Memory B cell (primary cell): ENCODE results near the gene EEF2K.

Experiments
- ATAC-seq: fragments of 150-1000 bp; cut with Tn5 transposase; 2 replicates; pipeline ENCODE4 v1.10.0; 2021; ENCODE audit warnings: low read depth, mild to moderate bottlenecking, moderate library complexity
- DNase-seq, 2 donors: peaks; one replicate each; pipeline ENCODE4 v3.0.0; 2022; ENCODE audit warnings: low spot score in 2 of 2
- H3K27ac Mint-ChIP-seq: one replicate; pipeline ENCODE4 v1.8.0; 2022; ENCODE audit warnings: mild to moderate bottlenecking, moderate library complexity, mixed read lengths
- H3K27me3 Mint-ChIP-seq: one replicate; pipeline ENCODE4 v1.8.0; 2022; ENCODE audit warnings: mixed read lengths
- H3K36me3 Mint-ChIP-seq: one replicate; pipeline ENCODE4 v1.8.0; 2022; ENCODE audit warnings: mild to moderate bottlenecking, mixed read lengths
- H3K4me1 Mint-ChIP-seq: one replicate; pipeline ENCODE4 v1.8.0; 2022; ENCODE audit warnings: mixed read lengths
- H3K4me3 Mint-ChIP-seq: one replicate; pipeline ENCODE4 v1.8.0; 2022; ENCODE audit warnings: mild to moderate bottlenecking, moderate library complexity, mixed read lengths
- H3K9me3 Mint-ChIP-seq: one replicate; pipeline ENCODE4 v1.8.0; 2022; ENCODE audit warnings: mixed read lengths

The EEF2K gene

DNA sequence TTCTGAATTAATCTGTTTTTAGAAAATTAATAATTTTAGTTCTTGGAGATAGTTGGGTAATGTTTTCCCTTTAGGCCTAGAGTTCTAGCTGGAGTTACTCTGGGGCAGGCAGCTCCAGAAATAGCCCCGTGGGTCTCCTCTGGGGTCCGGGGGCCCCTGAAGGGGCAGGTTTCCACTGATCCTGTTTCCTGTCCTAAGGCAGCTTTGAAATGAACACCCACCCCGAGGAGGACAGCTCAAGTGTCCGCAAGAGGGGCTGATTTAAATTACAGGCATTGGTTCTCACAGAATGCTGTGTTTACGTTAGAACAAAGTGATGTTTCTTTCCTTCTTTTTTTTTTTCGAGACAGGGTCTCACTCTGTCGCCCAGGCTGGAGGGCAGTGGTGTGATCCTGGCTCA is 23.8 kb downstream of the EEF2K start:
- H3K36me3 Mint-ChIP-seq: peaks cover 11% of the 10 kb centered on the region
- H3K4me3 Mint-ChIP-seq: no peak overlapping the region
- H3K9me3 Mint-ChIP-seq: no peaks in the 10 kb centered on the region
- ATAC-seq: no peak
- peak overlapping the region; percentile 58 for H3K27ac Mint-ChIP-seq
- H3K27me3 Mint-ChIP-seq: no peaks in the 10 kb centered on the region
- no peaks in the 10 kb centered on the region for H3K4me1 Mint-ChIP-seq
- no peak for DNase-seq

DNA sequence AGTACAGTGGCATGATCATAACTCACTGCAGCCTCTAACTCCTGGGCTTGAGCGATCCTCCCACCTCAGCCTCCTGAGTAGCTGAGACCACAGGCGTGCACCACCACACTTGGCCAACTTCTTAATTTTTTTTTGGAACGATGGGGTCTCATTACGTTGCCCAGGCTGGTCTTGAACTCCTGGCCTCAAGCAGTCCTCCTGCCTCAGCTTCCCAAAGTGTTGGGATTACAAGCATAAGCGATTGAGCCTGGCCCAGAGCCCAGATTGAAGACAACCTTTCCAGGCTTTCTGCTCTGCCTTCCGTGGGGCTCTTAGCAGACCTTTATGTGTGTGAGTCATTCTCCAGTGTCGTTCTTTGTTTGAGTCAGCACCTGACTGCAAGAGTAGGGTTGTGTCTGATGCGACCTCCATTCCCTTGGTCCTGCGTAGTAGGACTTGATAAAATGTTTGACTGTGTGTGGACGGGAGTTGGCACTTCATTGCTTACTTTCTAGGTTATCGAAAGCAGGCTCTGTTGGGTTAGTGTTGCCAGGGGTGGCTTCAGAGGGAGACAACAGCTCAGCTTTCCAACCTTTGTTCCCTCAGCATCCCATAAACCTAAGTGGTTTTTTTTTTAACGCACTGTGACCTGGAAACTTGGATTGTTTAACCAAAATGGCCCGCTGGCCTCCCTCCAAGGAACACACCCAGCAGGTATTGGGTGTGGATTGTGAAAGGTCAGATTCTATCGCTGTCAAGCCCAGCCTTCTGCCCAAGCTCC is 26.4 kb downstream of the EEF2K start:
- DNase-seq: no peak
- Mint-ChIP-seq H3K4me1 (no peaks in the 10 kb centered on the region), H3K9me3 (no peaks in the 10 kb centered on the region), H3K27ac (no peak overlapping the region), H3K27me3 (no peaks in the 10 kb centered on the region), H3K4me3 (no peak overlapping the region), H3K36me3 (peaks cover 10% of the 10 kb centered on the region)
- no peak for ATAC-seq

DNA sequence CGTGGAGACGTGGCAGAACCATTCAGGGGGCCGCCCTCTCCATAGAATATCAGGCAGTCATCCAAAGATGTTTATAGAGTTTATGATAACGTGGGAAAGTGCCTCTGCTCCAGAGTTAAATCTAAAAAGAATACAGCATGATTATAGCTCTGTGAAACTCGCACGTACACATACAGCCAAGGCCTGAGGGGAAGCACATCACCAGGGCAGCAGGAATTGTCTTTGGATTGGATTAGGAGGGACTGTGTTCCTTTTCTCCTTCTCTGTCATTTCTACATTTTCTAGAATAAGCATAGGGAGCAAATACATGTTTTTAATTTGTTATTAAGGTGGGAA is 26.9 kb downstream of the EEF2K start:
- Mint-ChIP-seq H3K36me3 (peaks cover 10% of the 10 kb centered on the region), H3K4me3 (no peak overlapping the region), H3K27ac (no peak overlapping the region), H3K27me3 (no peaks in the 10 kb centered on the region), H3K4me1 (no peaks in the 10 kb centered on the region), H3K9me3 (no peaks in the 10 kb centered on the region)
- no peak for DNase-seq
- no peak for ATAC-seq

DNA sequence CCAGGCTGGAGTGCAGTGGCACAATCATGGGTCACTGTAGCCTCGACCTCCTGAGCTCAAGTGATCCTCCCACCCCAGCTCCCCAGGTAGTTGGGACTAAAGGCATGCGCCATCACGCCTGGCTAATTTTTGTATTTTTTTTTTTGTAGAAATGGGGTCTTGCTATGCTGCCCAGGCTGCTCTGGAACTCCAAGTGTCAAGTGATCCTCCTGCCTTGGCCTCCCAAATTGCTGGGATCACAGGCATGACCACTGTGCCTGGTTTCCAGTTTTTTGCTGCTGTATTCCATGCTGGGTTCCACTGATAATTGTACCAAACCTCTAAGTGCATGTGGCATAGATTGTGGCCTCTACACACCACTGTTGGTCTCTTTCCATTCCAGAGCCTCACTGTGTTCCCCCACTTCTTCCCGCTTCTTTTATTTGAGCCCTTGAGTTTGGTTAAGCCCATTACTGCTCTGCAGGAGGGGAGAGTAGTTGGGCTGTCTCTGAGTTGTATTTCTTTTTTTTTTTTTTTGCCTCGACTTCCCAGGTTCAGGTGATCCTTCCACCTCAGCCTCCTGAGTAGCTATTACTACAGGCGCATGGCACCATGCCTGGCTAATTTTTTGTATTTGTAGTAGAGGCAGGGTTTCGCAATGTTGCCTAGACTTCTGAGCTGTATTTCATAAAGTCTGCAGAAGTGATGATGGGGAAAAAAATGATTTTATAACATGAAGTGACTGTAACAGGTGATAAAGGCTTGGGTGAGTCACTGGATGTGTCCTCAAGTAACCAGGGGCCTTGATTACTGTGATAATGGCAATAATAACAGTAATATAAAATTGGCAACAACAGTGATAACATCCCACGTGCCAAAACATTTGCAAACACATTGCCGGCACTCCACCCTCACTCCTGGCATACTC is 30.0 kb downstream of the EEF2K start:
- Mint-ChIP-seq H3K27me3 (no peaks in the 10 kb centered on the region), H3K27ac (no peak overlapping the region), H3K4me3 (no peak overlapping the region), H3K36me3 (peaks cover 3% of the 10 kb centered on the region), H3K4me1 (peaks cover 10% of the 10 kb centered on the region), H3K9me3 (no peaks in the 10 kb centered on the region)
- no peak for DNase-seq
- ATAC-seq: no peak

DNA sequence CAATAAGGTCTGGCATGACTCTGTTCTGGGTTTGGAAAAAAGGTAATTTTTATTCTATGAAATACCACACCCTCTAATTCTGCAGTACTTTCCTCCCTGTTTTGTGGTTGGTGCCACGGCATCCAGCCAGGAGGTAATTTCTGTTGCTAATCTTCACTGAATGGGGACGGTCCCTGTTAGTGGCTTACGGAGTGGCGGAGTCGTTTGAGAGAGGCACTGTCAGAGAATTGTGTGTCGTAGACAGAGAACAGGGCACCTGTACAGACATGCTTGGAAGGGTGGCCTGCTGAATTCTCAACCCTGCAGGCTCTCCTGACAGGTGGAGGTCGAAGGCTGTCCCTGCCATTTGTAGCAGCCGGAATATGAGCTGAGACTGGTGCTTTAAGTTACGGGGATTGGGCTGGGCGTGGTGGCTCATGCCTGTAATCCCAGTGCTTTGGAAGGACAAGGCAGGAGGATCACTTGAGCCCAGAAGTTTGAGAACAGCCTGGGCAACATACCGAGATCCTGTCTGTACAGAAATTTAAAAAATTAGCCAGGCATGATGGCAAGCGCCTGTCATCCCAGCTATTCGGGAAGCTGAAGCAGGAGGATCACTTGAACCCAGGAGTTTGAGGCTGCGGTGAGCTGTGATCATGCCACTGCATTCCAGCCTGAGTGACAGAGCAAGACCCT is 33.2 kb downstream of the EEF2K start:
- ATAC-seq: no peak
- H3K9me3 Mint-ChIP-seq: no peaks in the 10 kb centered on the region

DNA sequence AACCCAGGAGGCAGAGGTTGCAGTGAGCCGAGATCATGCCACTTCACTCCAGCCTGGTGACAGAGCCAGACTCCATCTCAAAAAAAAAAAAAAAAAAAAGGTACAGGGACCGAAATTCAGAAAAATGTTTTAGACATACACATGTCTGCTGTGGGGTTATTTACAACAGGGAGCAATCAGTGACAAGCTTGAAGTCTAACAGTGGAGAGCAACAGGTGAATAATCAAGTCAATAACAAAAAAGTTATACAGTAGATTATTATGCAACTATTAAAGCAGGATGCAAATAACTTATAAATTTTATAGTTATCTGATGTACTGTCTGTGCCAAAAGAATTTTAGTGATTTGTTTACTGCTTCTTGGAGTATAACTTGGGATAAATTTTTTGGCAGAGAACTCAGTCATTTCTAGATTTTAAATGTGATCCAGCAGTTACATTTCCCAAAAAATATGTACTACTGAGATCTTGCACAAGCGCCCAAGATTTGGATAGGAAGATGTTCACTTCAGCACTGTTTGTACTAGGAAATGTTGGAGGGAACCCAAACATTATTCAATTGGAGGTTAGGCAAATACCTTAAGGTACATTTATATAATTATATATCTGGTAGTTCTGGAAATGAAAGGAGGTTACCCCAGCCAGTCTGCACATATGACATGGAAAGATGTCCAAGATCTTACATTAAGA is 34.1 kb downstream of the EEF2K start:
- no peak overlapping the region for H3K27ac Mint-ChIP-seq
- peaks cover 10% of the 10 kb centered on the region for H3K4me1 Mint-ChIP-seq
- no peaks in the 10 kb centered on the region for H3K9me3 Mint-ChIP-seq
- H3K27me3 Mint-ChIP-seq: no peaks in the 10 kb centered on the region
- ATAC-seq (no peak), DNase-seq (no peak)
- no peak overlapping the region for H3K4me3 Mint-ChIP-seq
- H3K36me3 Mint-ChIP-seq: no peaks in the 10 kb centered on the region

More for the DNA sequence above, 33.2 kb downstream of the EEF2K start:
- no peaks in the 10 kb centered on the region for H3K27me3 Mint-ChIP-seq
- peaks cover 10% of the 10 kb centered on the region for H3K4me1 Mint-ChIP-seq
- H3K4me3 Mint-ChIP-seq: no peak overlapping the region
- H3K36me3 Mint-ChIP-seq: no peaks in the 10 kb centered on the region
- no peak overlapping the region for H3K27ac Mint-ChIP-seq
- no peak for DNase-seq

DNA sequence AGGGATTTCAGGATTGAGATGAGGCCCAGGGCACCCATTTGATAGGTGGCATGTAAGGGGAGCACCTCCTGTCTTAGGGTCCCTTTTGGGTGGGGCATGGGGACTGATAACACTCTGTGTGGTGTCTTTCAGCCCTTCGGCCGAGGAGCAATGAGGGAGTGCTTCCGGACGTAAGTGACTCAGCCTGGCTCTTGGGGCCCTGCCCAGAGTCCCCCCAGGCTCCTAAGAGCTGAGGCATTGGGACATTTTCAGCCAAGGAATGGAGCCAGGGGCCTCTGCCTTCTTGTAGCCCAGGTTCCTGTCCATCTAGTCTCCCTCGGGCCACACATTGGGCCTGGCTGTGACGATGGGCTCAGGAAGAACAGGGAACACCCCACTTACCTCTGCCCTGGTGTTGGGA is 44.4 kb downstream of the EEF2K start:
- Mint-ChIP-seq H3K4me3 (no peak overlapping the region), H3K36me3 (peaks cover 33% of the 10 kb centered on the region), H3K27me3 (no peaks in the 10 kb centered on the region), H3K4me1 (no peaks in the 10 kb centered on the region), H3K9me3 (peaks cover 2% of the 10 kb centered on the region), H3K27ac (no peak overlapping the region)
- DNase-seq (no peak), ATAC-seq (no peak)

DNA sequence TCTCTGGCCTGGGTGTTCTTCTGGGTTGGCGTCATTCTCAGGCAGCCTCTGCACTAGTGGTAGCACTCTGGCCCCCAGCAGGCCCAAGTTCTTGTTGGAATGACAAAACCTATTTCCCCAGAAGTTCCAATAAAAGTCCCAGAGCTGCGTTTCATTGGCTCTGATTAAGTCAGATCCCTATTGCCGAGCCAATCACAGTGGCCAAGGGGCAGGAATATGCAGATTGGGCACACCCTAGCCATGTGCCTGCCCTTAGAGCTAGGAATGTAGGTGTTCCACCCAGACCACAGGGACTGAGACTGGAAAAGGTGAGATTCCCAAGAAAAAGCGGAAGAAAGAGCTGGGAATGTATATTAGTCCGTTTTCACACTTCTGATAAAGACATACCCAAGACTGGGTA is 46.2 kb downstream of the EEF2K start:
- Mint-ChIP-seq H3K4me1 (no peaks in the 10 kb centered on the region), H3K36me3 (peaks cover 38% of the 10 kb centered on the region), H3K27ac (no peak overlapping the region), H3K4me3 (no peak overlapping the region), H3K27me3 (no peaks in the 10 kb centered on the region), H3K9me3 (peaks cover 2% of the 10 kb centered on the region)
- ATAC-seq (no peak), DNase-seq (no peak)

DNA sequence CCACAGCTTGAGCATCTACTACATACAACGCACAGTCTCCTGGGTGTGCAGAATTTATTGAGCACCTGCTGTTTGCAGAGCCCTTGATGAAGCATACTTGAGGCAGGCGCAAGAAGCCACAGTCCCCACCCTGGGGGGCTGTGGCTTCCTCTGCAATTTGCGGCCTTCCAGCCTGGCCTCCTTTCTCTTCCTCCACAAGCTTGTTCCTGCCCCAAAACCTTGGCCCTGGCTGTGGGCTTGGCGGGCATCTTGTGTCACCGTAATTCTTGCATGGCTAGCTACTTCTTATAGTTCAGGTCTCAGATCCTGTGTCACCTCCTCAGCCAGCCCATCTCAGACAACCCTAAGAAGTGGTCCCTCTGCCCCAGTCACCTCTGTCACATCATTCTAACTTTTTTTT is 47.2 kb downstream of the EEF2K start:
- Mint-ChIP-seq H3K4me1 (no peaks in the 10 kb centered on the region), H3K36me3 (peaks cover 40% of the 10 kb centered on the region), H3K9me3 (peaks cover 2% of the 10 kb centered on the region), H3K4me3 (no peak overlapping the region), H3K27ac (no peak overlapping the region), H3K27me3 (no peaks in the 10 kb centered on the region)
- no peak for ATAC-seq
- no peak for DNase-seq

DNA sequence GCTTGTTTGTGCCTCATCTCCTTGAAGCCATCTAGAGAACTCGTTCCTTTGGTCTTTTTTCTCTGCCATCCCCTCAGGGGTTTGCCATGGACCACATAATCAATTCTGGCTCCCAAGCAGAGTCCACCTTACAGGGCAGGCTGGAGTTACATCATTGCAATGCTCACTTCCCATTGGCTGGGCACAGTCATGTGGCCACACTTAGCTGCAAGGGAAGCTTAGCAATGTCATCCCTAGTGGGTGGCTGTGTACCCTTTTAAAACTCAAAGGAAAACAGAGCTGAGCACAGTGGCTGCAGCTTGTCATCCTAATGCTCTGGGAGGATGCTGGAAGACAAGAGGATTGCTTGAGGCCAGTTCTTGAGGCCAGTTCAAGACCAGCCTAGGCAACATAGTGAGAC is 49.3 kb downstream of the EEF2K start:
- Mint-ChIP-seq H3K27me3 (no peaks in the 10 kb centered on the region), H3K4me1 (no peaks in the 10 kb centered on the region), H3K27ac (no peak overlapping the region), H3K36me3 (peaks cover 50% of the 10 kb centered on the region), H3K4me3 (no peak overlapping the region), H3K9me3 (peaks cover 2% of the 10 kb centered on the region)
- ATAC-seq (no peak), DNase-seq (no peak)

DNA sequence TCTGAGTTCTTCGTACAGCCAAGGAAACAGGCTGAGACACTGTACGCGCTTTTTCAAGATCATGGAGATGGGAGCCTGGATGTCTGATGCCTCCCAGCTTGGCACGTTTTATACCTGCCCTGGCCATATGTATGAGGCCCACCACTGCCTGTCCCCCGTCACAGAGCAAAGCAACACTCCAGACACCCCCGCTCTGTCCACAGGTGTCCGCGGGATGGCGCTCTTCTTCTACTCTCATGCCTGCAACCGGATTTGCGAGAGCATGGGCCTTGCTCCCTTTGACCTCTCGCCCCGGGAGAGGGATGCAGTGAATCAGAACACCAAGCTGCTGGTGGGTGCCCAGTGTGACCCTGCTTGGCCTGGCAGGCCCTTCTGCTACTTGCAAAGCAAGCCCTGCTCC is 51.4 kb downstream of the EEF2K start:
- Mint-ChIP-seq H3K4me1 (no peaks in the 10 kb centered on the region), H3K36me3 (peaks cover 45% of the 10 kb centered on the region), H3K9me3 (peaks cover 2% of the 10 kb centered on the region), H3K27ac (no peak overlapping the region), H3K27me3 (no peaks in the 10 kb centered on the region), H3K4me3 (no peak overlapping the region)
- ATAC-seq: no peak
- no peak for DNase-seq

DNA sequence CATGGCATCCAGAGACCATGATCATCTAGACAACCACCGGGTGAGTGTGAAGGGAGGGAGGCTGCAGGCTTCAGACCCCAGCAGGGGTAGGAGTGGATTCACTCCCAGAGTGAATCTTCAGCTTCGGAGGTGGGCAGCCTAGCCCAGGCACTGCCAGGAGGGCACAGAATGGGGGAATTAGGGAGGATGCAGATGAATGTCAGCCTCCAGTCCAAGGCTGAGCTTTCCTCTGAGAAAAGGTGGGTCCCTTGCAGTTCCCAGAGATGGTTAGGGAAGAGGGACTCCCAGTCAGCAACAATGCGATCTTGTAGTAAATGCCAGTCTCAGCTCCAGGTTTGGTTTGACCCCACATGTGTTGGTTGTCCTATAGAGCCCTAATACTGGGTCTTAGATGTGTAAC is 54.4 kb downstream of the EEF2K start:
- Mint-ChIP-seq H3K36me3 (peaks cover 31% of the 10 kb centered on the region), H3K27ac (no peak overlapping the region), H3K4me1 (no peaks in the 10 kb centered on the region), H3K27me3 (no peaks in the 10 kb centered on the region), H3K9me3 (no peaks in the 10 kb centered on the region), H3K4me3 (no peak overlapping the region)
- DNase-seq (no peak), ATAC-seq (no peak)

DNA sequence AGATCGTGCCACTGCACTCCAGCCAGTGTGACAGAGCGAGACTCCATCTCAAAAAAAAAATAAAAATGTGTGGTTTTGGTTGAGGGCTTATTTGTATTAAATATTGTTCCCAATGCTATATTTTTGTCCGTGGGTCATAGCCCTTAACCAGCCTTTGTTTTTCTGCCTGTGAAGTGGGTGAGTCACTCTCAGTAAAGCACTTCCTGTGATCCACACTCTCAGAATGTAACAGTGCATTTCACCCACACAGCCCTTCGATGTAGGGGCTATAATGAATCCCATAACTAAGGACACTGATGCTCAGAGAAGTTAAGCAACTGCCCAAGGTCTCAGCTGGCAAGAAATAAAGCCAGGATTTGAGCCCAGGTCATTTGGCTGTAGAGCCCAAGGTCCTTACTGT is 56.4 kb downstream of the EEF2K start:
- Mint-ChIP-seq H3K27me3 (no peaks in the 10 kb centered on the region), H3K9me3 (no peaks in the 10 kb centered on the region), H3K4me3 (no peak overlapping the region), H3K36me3 (peaks cover 33% of the 10 kb centered on the region), H3K4me1 (no peaks in the 10 kb centered on the region), H3K27ac (no peak overlapping the region)
- no peak for ATAC-seq
- DNase-seq: no peak

DNA sequence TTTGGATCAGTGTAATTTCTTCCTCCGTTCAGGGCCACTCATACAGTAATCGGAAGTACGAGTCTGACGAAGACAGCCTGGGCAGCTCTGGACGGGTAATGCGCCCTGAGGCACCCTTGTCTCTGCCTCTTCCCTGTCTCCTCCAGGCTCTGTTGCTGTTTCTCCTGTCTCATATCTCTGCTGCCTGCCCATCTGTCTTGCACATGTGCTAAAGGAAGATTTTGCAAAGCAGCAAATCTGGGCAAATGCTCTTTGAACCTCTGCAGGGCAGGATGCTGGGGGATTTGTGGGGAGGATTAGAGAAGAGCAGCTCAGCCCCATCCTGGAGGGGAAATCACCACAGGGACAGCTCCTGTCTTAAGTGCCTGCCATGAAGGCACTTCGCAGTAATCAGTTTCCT is 58.7 kb downstream of the EEF2K start:
- DNase-seq (no peak), ATAC-seq (no peak)
- no peak overlapping the region for H3K4me3 Mint-ChIP-seq
- no peaks in the 10 kb centered on the region for H3K9me3 Mint-ChIP-seq
- no peak overlapping the region for H3K27ac Mint-ChIP-seq
- H3K4me1 Mint-ChIP-seq: no peaks in the 10 kb centered on the region
- no peaks in the 10 kb centered on the region for H3K27me3 Mint-ChIP-seq
- peaks cover 25% of the 10 kb centered on the region for H3K36me3 Mint-ChIP-seq
